Activated CD4-positive, alpha-beta T cell treated with anti-CD3 and anti-CD28 coated beads, Interleukin-10, Interleukin-2, amounts not matched to agents 100 ng/mL and 50 ng/mL, durations not matched to agents 16 hours and 8 hours (primary cell): Measurements from ENCODE around the gene NELFA.
"Not testable (repeated sequence)": the region's sequence is repeated elsewhere in the genome, so short reads cannot be mapped to it uniquely, and the experiment has no call there.

Experiments used
- DNase-seq: peaks from one replicate; pipeline ENCODE4 v3.0.0-alpha.2; 2020

Gene NELFA

GRCh38 chr4:2040391-2041238 lies 31.8 kb upstream of the NELFA start:
- no peak for DNase-seq

GRCh38 chr4:2036866-2037265 lies 28.1 kb upstream of the NELFA start:
- no peak for DNase-seq

GRCh38 chr4:2036327-2036726 lies 27.6 kb upstream of the NELFA start:
- no peak for DNase-seq

- DNase-seq: not testable (repeated sequence)
Measured at GRCh38 chr4:2031161-2031560, 22.4 kb upstream of the NELFA start.

GRCh38 chr4:2027120-2027519 lies 18.3 kb upstream of the NELFA start:
- not testable (repeated sequence) for DNase-seq

GRCh38 chr4:2025817-2026216 lies 17.0 kb upstream of the NELFA start:
- no peak for DNase-seq

GRCh38 chr4:2024683-2025082 lies 15.9 kb upstream of the NELFA start:
- no peak for DNase-seq

- DNase-seq: not testable (repeated sequence)
Measured at GRCh38 chr4:2021358-2022018, 12.7 kb upstream of the NELFA start.

- DNase-seq: no peak
Measured at GRCh38 chr4:2015008-2015407, 6.2 kb upstream of the NELFA start.

GRCh38 chr4:2011583-2011982 lies 2.8 kb upstream of the NELFA start:
- no peak for DNase-seq

GRCh38 chr4:2009651-2010233 lies 968 bp upstream of the NELFA start:
- DNase-seq: peak; percentile 74

GRCh38 chr4:2008671-2008920 lies 178 bp downstream of the NELFA start:
- no peak for DNase-seq

- no peak for DNase-seq
Measured at GRCh38 chr4:2007804-2008670, 737 bp downstream of the NELFA start.

GRCh38 chr4:2006956-2007653 lies 1.7 kb downstream of the NELFA start:
- DNase-seq: no peak

- no peak for DNase-seq
Measured at GRCh38 chr4:2006367-2006766, 2.4 kb downstream of the NELFA start.

GRCh38 chr4:2003361-2003760 lies 5.4 kb downstream of the NELFA start:
- DNase-seq: not testable (repeated sequence)

- not testable (repeated sequence) for DNase-seq
Measured at GRCh38 chr4:1999308-1999707, 9.5 kb downstream of the NELFA start.

- no peak for DNase-seq
Measured at GRCh38 chr4:1998296-1998695, 10.5 kb downstream of the NELFA start.

- no peak for DNase-seq
Measured at GRCh38 chr4:1997712-1998111, 11.1 kb downstream of the NELFA start.

GRCh38 chr4:1996866-1997611 lies 11.7 kb downstream of the NELFA start:
- DNase-seq: no peak

GRCh38 chr4:1994938-1995337 lies 13.8 kb downstream of the NELFA start:
- no peak for DNase-seq
